ENCODE measurements around the gene ANKRD52.
"Not testable (repeated sequence)": the region's sequence is repeated elsewhere in the genome, so short reads cannot be mapped to it uniquely, and the experiment has no call there.

ANKRD52 gene

DNA sequence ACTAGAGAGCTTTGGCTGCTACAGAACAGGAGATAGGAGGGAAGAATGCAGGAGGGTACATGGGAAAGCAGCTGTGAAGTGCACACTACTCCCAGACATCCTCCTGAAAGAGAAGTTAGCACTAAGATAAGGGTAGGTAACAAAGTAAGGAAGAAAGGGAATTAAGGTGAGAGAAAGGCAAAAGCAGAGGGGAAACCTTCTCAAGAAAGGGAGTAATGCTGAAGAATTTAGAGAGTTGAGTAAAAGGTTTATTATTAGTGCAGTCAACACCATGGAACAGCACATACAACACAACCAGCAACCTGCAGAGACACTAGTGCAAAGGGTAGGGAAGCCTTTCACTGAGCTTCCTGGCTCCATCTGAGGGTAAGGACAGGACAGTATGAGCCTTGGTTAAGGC is 53.9 kb downstream of the ANKRD52 start:
- FAIRE-seq = no peak
- DNase-seq (ENCODE audit: insufficient read length, low spot score) = no peak
- TF ChIP-seq POU2F2 (IDR thresholded peaks at IDR 0.05; ENCODE audit: low read depth, low read length) (no peak), POLR2AphosphoS5 (IDR thresholded peaks at IDR 0.05; ENCODE audit: low read depth, low read length) (no peak), SPI1 (IDR thresholded peaks at IDR 0.05; ENCODE audit: low read depth, low read length) (no peak), TAF1 (IDR thresholded peaks at IDR 0.05; ENCODE audit: low read depth, low read length) (no peak), PAX5 (IDR thresholded peaks at IDR 0.05; ENCODE audit: insufficient read depth, low read length, severe bottlenecking) (no peak), POLR2A (IDR thresholded peaks at IDR 0.05; ENCODE audit: low read depth, low read length) (no peak)

DNA sequence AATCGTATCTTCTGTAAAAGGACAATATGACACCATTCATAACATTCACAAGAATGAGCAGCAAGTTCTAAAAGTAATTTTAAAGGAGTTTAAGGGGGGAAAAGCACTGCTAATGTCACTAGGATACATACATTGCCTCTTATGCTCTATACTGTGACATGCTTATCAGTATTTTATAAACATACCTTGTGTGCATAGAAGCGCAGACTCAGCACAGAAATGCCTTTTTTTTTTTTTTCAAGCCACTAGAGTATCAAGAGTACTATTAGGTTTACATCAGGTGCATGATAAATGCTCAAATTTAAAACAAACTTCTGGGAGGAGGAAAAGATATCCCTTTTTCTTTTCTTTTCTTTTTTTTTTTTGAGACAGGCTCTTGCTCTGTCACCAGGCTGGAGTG is 55.3 kb downstream of the ANKRD52 start:
- no peak for FAIRE-seq
- no peak for TF ChIP-seq PAX5 (IDR thresholded peaks at IDR 0.05; ENCODE audit: insufficient read depth, low read length, severe bottlenecking)
- TF ChIP-seq TAF1 (IDR thresholded peaks at IDR 0.05; ENCODE audit: low read depth, low read length) = no peak
- TF ChIP-seq POLR2A (IDR thresholded peaks at IDR 0.05; ENCODE audit: low read depth, low read length) = no peak
- TF ChIP-seq POU2F2 (IDR thresholded peaks at IDR 0.05; ENCODE audit: low read depth, low read length) = no peak
- no peak for TF ChIP-seq SPI1 (IDR thresholded peaks at IDR 0.05; ENCODE audit: low read depth, low read length)
- TF ChIP-seq POLR2AphosphoS5 (IDR thresholded peaks at IDR 0.05; ENCODE audit: low read depth, low read length) = no peak
- DNase-seq (ENCODE audit: insufficient read length, low spot score) = no peak

DNA sequence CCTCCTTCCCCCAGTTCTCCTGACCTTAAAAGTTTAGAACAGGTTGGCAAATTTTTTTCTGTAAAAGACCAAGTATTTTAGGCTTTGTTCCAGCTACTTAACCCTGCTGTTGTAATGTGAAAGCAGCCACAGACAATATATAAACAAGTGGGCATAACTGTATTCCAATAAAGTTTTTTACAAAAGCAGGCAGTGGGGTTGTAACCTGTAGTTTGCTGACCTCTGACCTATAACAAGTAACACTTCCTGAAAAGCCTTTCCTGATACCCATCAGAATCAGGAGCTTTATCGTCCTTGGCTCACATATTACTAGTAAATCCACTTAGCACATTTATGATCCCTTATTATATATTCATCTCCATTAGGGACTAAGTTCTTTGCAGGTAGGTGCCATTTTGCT is 55.8 kb downstream of the ANKRD52 start:
- FAIRE-seq (no peak), DNase-seq (ENCODE audit: insufficient read length, low spot score) (no peak)
- TF ChIP-seq TAF1 (IDR thresholded peaks at IDR 0.05; ENCODE audit: low read depth, low read length) (no peak), PAX5 (IDR thresholded peaks at IDR 0.05; ENCODE audit: insufficient read depth, low read length, severe bottlenecking) (no peak), POLR2AphosphoS5 (IDR thresholded peaks at IDR 0.05; ENCODE audit: low read depth, low read length) (no peak), POU2F2 (IDR thresholded peaks at IDR 0.05; ENCODE audit: low read depth, low read length) (no peak), POLR2A (IDR thresholded peaks at IDR 0.05; ENCODE audit: low read depth, low read length) (no peak), SPI1 (IDR thresholded peaks at IDR 0.05; ENCODE audit: low read depth, low read length) (no peak)

DNA sequence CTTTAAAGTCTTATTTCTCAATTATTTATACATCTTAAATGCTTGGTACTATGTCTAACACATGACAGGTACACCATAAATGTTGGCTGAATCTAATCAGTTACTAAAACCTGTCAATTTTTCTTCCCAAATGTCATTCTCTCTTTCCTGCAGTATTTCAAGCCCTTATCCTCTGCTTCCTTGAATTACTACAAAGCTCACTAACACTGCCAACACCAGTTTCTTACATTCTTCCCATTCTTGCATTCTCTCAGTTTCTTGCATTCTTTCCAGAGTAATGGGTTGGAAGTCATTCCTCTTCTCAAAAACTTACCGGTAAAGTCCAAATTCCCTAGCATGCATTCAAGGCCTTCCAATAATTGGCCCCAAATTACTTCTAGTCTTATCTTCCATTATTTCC is 59.3 kb downstream of the ANKRD52 start:
- no peak for DNase-seq (ENCODE audit: insufficient read length, low spot score)
- FAIRE-seq = no peak
- TF ChIP-seq POU2F2 (IDR thresholded peaks at IDR 0.05; ENCODE audit: low read depth, low read length) (no peak), PAX5 (IDR thresholded peaks at IDR 0.05; ENCODE audit: insufficient read depth, low read length, severe bottlenecking) (no peak), SPI1 (IDR thresholded peaks at IDR 0.05; ENCODE audit: low read depth, low read length) (no peak), TAF1 (IDR thresholded peaks at IDR 0.05; ENCODE audit: low read depth, low read length) (no peak), POLR2AphosphoS5 (IDR thresholded peaks at IDR 0.05; ENCODE audit: low read depth, low read length) (no peak), POLR2A (IDR thresholded peaks at IDR 0.05; ENCODE audit: low read depth, low read length) (no peak)

DNA sequence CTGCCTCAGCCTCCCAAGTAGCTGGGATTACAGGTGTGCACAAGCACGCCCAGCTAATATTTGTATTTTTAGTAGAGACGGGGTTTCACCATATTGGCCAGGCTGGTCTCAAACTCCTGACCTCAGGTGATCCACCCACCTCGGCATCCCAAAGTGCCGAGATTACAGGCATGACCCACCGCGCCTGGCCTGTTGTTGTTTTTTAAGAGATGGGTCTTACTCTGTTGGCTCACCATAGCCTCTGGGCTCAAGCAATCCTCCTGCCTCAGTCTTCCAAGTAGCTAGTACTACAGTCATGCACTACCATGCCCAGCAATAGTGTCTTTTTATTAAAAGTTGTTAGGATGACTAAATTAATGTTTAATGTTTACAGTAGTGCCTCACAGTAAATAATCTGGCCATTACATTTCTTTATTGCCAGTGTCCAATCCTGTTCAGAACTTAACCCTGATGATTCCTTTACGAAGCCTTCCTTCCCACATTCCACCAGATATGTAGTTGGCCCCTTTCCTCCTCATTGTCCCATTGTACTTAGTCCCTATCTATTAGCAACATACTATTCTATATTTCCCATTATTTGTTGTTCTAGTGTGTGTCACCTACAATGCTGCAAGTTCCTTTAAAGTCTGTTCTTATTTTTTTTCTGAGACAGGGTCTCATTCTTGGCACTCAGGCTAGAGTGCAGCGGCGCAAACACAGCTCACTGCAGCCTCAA is 60.1 kb downstream of the ANKRD52 start:
- no peak for FAIRE-seq
- no peak for DNase-seq (ENCODE audit: insufficient read length, low spot score)
- TF ChIP-seq POLR2A (IDR thresholded peaks at IDR 0.05; ENCODE audit: low read depth, low read length) (no peak), TAF1 (IDR thresholded peaks at IDR 0.05; ENCODE audit: low read depth, low read length) (no peak), POU2F2 (IDR thresholded peaks at IDR 0.05; ENCODE audit: low read depth, low read length) (no peak), PAX5 (IDR thresholded peaks at IDR 0.05; ENCODE audit: insufficient read depth, low read length, severe bottlenecking) (no peak), SPI1 (IDR thresholded peaks at IDR 0.05; ENCODE audit: low read depth, low read length) (no peak), POLR2AphosphoS5 (IDR thresholded peaks at IDR 0.05; ENCODE audit: low read depth, low read length) (no peak)

DNA sequence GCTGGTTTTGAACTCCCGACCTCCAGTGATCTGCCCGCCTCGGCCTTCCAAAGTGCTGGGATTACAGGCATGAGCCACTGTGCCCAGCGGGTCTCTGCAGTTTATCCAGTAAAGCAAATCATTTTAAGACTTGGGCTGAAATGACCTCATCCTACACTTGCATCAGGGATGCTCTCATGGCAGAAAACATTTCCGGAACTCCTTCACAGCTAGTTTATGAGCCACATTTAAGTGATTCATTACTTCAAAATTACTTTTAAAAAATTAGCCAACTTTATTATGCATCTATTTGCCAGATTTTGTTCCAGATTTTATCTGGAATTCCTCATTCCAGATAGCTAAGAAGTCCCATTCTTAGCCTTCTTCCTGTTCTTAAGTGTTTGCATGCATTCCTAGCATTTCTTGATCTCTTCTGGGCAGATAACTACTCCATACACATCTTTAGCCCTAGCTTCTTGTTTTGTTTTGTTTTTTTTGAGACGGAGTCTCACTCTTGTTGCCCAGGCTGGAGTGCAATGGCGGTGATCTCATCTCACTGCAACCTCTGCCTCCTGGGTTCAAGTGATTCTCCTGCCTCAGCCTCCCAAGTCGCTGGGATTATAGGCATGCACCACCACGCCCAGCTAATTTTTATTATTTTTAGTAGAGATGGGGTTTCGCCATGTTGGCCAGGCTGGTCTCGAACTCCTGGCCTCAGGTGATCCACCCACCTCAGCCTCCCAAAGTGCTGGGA is 61.2 kb downstream of the ANKRD52 start:
- FAIRE-seq; DNase-seq (ENCODE audit: insufficient read length, low spot score): not testable (repeated sequence)

DNA sequence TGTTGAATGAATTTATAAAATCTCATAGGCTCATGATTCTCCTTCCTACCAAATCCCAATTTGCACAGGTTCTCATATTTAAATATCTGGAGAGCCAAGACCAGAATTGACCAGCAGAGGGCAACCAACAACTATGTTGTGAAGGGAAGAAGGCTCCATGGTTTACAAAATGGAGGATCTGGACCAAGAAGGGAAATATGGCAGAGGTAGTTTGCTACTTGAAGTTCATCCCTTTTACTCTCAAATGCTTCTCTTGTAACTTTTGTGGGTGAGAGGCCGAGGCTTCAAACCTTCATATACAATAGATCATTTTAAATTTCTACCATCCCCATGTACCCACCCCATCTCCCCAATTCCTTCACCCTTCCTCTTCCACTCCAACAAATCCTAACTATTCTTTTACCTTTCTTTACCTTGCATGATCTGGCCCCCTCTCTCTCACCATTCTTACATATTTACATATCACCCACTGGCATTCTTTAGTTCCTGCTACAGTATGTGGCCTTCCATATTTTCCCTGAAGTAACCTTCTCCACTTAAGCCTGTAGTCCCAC is 65.1 kb downstream of the ANKRD52 start:
- FAIRE-seq = peak; percentile 80
- TF ChIP-seq POU2F2 (IDR thresholded peaks at IDR 0.05; ENCODE audit: low read depth, low read length) (0 out of 2 replicates have a peak, but pooled peaks have one; percentile 38), POLR2AphosphoS5 (IDR thresholded peaks at IDR 0.05; ENCODE audit: low read depth, low read length) (no peak), POLR2A (IDR thresholded peaks at IDR 0.05; ENCODE audit: low read depth, low read length) (peak; percentile 46; the same call in 1 of the 2 replicates), PAX5 (IDR thresholded peaks at IDR 0.05; ENCODE audit: insufficient read depth, low read length, severe bottlenecking) (no peak), SPI1 (IDR thresholded peaks at IDR 0.05; ENCODE audit: low read depth, low read length) (no peak), TAF1 (IDR thresholded peaks at IDR 0.05; ENCODE audit: low read depth, low read length) (peak; percentile 60; the same call in 1 of the 2 replicates)
- peak; percentile 47 for DNase-seq (ENCODE audit: insufficient read length, low spot score)

DNA sequence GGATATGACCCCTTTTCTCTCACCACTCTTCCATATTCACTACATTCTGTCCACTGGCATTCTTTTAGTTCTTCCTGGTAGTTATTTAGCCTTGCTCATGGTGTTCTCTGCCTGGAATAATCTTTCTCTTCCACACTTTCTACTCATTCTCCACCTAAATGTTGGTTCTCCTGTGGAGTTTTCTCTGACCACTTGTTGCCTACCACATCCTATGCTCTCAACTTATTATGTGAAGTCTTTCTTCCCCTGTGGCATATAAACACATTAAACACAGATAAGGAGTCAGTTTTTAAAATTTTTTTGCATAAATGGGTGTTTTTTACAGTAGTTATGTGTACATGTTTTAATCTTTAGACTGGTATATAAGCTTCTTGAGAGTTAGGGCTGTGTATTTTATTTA is 65.6 kb downstream of the ANKRD52 start:
- FAIRE-seq (no peak), DNase-seq (ENCODE audit: insufficient read length, low spot score) (no peak)
- no peak for TF ChIP-seq POU2F2 (IDR thresholded peaks at IDR 0.05; ENCODE audit: low read depth, low read length)
- TF ChIP-seq POLR2A (IDR thresholded peaks at IDR 0.05; ENCODE audit: low read depth, low read length) = no peak
- no peak for TF ChIP-seq PAX5 (IDR thresholded peaks at IDR 0.05; ENCODE audit: insufficient read depth, low read length, severe bottlenecking)
- TF ChIP-seq SPI1 (IDR thresholded peaks at IDR 0.05; ENCODE audit: low read depth, low read length) = no peak
- no peak for TF ChIP-seq POLR2AphosphoS5 (IDR thresholded peaks at IDR 0.05; ENCODE audit: low read depth, low read length)
- no peak for TF ChIP-seq TAF1 (IDR thresholded peaks at IDR 0.05; ENCODE audit: low read depth, low read length)

DNA sequence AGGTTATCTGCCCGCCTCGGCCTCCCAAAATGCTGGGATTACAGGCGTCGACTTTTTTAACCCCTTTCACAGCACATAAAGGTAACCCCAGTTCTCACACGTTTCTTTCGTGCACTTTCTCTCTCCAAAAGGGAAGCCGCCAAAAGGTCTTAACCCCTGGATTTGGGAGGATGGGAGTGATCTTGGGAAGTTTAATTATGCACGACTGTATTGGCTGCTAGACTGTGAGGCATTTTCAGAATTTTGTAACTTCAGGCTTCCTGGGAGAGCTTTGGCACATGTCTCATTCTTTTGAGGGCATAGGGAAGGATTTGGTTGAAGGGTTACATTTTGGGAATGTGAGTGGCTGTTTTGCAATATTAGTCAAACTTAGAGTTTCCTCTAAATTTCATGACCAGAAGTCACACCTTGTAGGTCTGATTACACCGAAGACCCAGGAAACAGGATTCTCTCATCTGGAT is 67.5 kb downstream of the ANKRD52 start:
- FAIRE-seq = no peak

More for the DNA sequence above, 67.5 kb downstream of the ANKRD52 start:
- no peak for DNase-seq (ENCODE audit: insufficient read length, low spot score)
- TF ChIP-seq PAX5 (IDR thresholded peaks at IDR 0.05; ENCODE audit: insufficient read depth, low read length, severe bottlenecking) = no peak
- no peak for TF ChIP-seq SPI1 (IDR thresholded peaks at IDR 0.05; ENCODE audit: low read depth, low read length)
- no peak for TF ChIP-seq POLR2AphosphoS5 (IDR thresholded peaks at IDR 0.05; ENCODE audit: low read depth, low read length)
- TF ChIP-seq POU2F2 (IDR thresholded peaks at IDR 0.05; ENCODE audit: low read depth, low read length) = no peak
- no peak for TF ChIP-seq TAF1 (IDR thresholded peaks at IDR 0.05; ENCODE audit: low read depth, low read length)
- TF ChIP-seq POLR2A (IDR thresholded peaks at IDR 0.05; ENCODE audit: low read depth, low read length) = no peak
